ENCODE results near the gene MYLK4. TPM values are rescaled to one million over a fixed set of nuclear protein-coding genes. Genes with fewer than 3 reads are reported as not detected.

MYLK4 gene
- total RNA-seq, 1 experiment from 2014 or later = 0.93 TPM

DNA sequence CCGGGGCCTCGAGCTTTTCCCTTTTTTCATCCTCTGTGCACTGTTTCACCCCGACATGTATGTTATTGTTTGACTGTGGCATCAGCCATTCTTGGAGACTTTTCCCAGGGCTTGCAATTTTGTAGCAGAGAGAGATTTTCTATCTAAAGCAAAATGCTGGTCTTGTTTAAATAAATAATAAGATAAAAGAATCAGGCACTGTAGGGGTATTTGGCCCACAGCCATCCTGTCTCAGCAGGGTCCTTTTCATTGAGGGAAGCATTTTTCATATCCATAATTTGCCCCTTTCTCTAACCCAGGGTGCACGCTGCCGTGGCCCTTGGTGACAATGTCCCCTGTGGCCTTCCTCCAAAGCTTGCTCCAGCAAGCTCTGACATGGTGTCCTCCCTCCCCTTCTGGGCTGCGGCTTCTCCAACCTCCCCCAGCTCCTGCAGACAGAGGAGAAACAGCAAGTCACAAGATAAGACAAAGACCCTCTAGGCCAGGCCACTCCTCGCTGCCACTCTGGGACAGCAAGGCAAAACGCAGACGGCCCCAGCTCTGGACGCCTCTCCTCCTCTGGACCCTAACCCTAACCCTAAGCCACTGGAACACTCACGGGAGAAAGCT is 117.6 kb downstream of the MYLK4 start:
- no peaks in the 10 kb centered on the region for H3K9me3 Mint-ChIP-seq (ENCODE audit: unreplicated experiment)
- intact Hi-C loops (cut with micrococcal nuclease) = loop anchor here (5.0 kb wide), 1 partner anchor 186 kb away; no protein-coding TSS in a partner anchor
- peaks cover 6% of the 10 kb centered on the region for H3K36me3 Mint-ChIP-seq (ENCODE audit: insufficient read depth, unreplicated experiment)
- peak overlapping the region; percentile 67 for H3K4me3 Mint-ChIP-seq (ENCODE audit: unreplicated experiment)
- peaks cover 40% of the 10 kb centered on the region for H3K4me1 Mint-ChIP-seq (ENCODE audit: insufficient read depth, unreplicated experiment)
- TF ChIP-seq, protein P1, sequence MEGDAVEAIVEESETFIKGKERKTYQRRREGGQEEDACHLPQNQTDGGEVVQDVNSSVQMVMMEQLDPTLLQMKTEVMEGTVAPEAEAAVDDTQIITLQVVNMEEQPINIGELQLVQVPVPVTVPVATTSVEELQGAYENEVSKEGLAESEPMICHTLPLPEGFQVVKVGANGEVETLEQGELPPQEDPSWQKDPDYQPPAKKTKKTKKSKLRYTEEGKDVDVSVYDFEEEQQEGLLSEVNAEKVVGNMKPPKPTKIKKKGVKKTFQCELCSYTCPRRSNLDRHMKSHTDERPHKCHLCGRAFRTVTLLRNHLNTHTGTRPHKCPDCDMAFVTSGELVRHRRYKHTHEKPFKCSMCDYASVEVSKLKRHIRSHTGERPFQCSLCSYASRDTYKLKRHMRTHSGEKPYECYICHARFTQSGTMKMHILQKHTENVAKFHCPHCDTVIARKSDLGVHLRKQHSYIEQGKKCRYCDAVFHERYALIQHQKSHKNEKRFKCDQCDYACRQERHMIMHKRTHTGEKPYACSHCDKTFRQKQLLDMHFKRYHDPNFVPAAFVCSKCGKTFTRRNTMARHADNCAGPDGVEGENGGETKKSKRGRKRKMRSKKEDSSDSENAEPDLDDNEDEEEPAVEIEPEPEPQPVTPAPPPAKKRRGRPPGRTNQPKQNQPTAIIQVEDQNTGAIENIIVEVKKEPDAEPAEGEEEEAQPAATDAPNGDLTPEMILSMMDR (IDR thresholded peaks at IDR 0.05; ENCODE audit: unreplicated experiment) = no peak
- DNase-seq (ENCODE audit: unreplicated experiment) = no peak
- ChIA-PET POLR2A (interaction anchor here (1.1 to 1.4 kb wide), 5 partner anchors 27 to 423 kb away, joined by 3 read pairs; no protein-coding TSS in a partner anchor), CTCF (interaction anchor here (0.6 to 4.2 kb wide), 9 partner anchors 15 to 1036 kb away, joined by 3 to 49 read pairs (median 6); no protein-coding TSS in a partner anchor)
- BruUV-seq (replicated peaks) = no TSS peak
- no peaks in the 10 kb centered on the region for H3K27me3 Mint-ChIP-seq (ENCODE audit: insufficient read depth, unreplicated experiment)
- H3K27ac Mint-ChIP-seq (ENCODE audit: low read depth, unreplicated experiment) = peak overlapping the region; percentile 55

DNA sequence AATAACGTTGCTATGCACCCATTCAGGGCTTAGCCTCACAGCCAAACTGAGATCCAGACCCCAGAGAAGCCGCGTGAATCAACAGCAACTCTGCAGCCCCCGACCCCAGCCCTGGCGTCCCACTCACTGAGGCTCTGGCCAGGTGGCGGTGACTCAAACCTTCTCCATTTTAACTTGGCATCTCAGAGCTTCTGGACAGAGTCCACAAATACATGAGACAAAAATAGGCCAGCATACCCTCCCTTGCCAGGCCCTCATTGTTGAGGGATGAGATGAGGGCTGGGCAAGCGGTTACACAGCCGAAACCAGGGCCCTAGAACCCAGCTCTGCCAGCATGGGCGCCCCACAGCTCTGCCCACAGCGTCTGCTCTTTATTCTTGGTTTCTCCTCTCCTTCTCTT is 118.4 kb downstream of the MYLK4 start:
- intact Hi-C loops (cut with micrococcal nuclease) = loop anchor here (5.0 kb wide), 1 partner anchor 185 kb away; no protein-coding TSS in a partner anchor
- DNase-seq (ENCODE audit: unreplicated experiment) = peak; percentile 88
- Mint-ChIP-seq H3K36me3 (ENCODE audit: insufficient read depth, unreplicated experiment) (peaks cover 6% of the 10 kb centered on the region), H3K4me1 (ENCODE audit: insufficient read depth, unreplicated experiment) (peaks cover 40% of the 10 kb centered on the region), H3K9me3 (ENCODE audit: unreplicated experiment) (no peaks in the 10 kb centered on the region), H3K4me3 (ENCODE audit: unreplicated experiment) (peak overlapping the region; percentile 18), H3K27me3 (ENCODE audit: insufficient read depth, unreplicated experiment) (no peaks in the 10 kb centered on the region), H3K27ac (ENCODE audit: low read depth, unreplicated experiment) (peak overlapping the region; percentile 55)
- no TSS peak for BruUV-seq (replicated peaks)
- TF ChIP-seq, protein P1 (IDR thresholded peaks at IDR 0.05; ENCODE audit: unreplicated experiment) = no peak
- ChIA-PET POLR2A (interaction anchor here (0.7 to 1.1 kb wide), 3 partner anchors 126 to 410 kb away, joined by 3 read pairs; no protein-coding TSS in a partner anchor), CTCF (interaction anchor here (0.6 to 4.2 kb wide), 8 partner anchors 22 to 1036 kb away, joined by 3 to 49 read pairs (median 4); no protein-coding TSS in a partner anchor)

DNA sequence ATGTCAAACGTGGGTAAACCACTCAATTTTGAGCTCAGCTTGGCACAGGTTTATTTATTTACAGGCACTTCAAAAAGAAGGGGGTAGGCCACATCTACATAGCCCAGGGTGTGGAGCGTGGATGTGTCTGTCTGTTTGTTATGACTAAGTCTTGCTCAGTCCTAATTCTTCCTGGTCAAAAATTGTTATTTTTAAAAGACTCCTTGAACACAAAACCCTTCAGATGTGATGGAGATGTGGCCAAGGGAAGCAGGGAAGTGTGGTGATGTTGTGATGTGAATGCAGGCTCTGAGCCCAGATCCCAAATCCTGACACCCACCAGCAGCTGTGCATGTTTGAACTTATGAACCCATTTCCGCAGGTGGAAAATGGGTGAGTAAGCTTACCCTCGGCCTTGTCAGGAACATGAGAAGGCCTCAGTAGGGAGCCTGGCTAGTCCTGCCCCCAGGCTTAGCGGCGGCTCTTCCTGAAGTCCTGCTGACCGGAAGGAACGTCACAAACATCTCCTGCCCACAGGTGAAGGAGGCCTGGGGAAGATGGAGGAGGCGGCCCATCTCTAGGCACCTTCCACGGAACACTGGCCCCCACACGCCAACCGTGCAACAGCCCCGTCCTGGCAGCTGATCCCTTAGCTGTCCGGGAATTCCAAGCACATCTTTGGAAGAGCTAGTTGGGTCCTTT is 119.7 kb downstream of the MYLK4 start:
- ChIA-PET CTCF (interaction anchor here (0.6 to 2.7 kb wide), 8 partner anchors 9 to 1035 kb away, joined by 3 to 9 read pairs (median 4); no protein-coding TSS in a partner anchor), POLR2A (interaction anchor here (0.8 to 1.3 kb wide), 6 partner anchors 8 to 519 kb away, joined by 3 to 4 read pairs (median 3); no protein-coding TSS in a partner anchor)
- peaks cover 40% of the 10 kb centered on the region for H3K4me1 Mint-ChIP-seq (ENCODE audit: insufficient read depth, unreplicated experiment)
- H3K9me3 Mint-ChIP-seq (ENCODE audit: unreplicated experiment) = no peaks in the 10 kb centered on the region
- H3K36me3 Mint-ChIP-seq (ENCODE audit: insufficient read depth, unreplicated experiment) = peaks cover 6% of the 10 kb centered on the region
- TF ChIP-seq, protein P1 (IDR thresholded peaks at IDR 0.05; ENCODE audit: unreplicated experiment) = no peak
- intact Hi-C loops (cut with micrococcal nuclease) = loop anchor here (5.0 kb wide), 1 partner anchor 184 kb away; no protein-coding TSS in a partner anchor
- no peak overlapping the region for H3K4me3 Mint-ChIP-seq (ENCODE audit: unreplicated experiment)
- peak overlapping the region; percentile 90 for H3K27ac Mint-ChIP-seq (ENCODE audit: low read depth, unreplicated experiment)
- H3K27me3 Mint-ChIP-seq (ENCODE audit: insufficient read depth, unreplicated experiment) = no peaks in the 10 kb centered on the region
- peak; percentile 77 for DNase-seq (ENCODE audit: unreplicated experiment)
- BruUV-seq (replicated peaks) = TSS peak; percentile 80

DNA sequence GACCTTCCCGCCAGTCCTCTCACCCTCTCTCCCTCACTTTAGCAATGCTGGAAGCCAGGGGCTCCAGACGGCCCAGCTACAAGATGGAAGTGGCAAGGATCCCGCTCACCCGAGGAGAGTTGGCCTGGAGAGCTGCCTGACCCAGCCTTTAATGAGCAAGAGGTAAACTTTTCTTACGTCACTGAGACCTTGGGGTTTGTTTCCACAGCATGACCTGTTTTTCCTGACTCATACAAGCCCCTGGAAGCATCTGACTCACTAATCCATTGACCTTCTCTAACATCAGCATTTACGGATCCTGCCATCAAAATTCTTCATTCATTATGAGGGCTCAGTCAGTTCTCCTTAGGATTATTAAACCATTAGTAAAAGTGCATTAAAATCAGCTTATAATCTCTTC is 120.4 kb downstream of the MYLK4 start:
- Mint-ChIP-seq H3K4me1 (ENCODE audit: insufficient read depth, unreplicated experiment) (peaks cover 40% of the 10 kb centered on the region), H3K27me3 (ENCODE audit: insufficient read depth, unreplicated experiment) (no peaks in the 10 kb centered on the region), H3K27ac (ENCODE audit: low read depth, unreplicated experiment) (peak overlapping the region; percentile 90), H3K9me3 (ENCODE audit: unreplicated experiment) (no peaks in the 10 kb centered on the region), H3K36me3 (ENCODE audit: insufficient read depth, unreplicated experiment) (peaks cover 6% of the 10 kb centered on the region), H3K4me3 (ENCODE audit: unreplicated experiment) (no peak overlapping the region)
- intact Hi-C loops (cut with micrococcal nuclease) = loop anchor here (5.0 kb wide), 1 partner anchor 183 kb away; no protein-coding TSS in a partner anchor
- POLR2A ChIA-PET = interaction anchor here (0.8 to 1.3 kb wide), 7 partner anchors 8 to 610 kb away, joined by 3 to 4 read pairs (median 3); no protein-coding TSS in a partner anchor
- TF ChIP-seq, protein P1 (IDR thresholded peaks at IDR 0.05; ENCODE audit: unreplicated experiment) = no peak
- DNase-seq (ENCODE audit: unreplicated experiment) = peak; percentile 97
- CTCF ChIA-PET = interaction anchor here (0.6 to 2.7 kb wide), 6 partner anchors 22 to 1035 kb away, joined by 3 to 9 read pairs (median 3); no protein-coding TSS in a partner anchor
- no TSS peak for BruUV-seq (replicated peaks)
